PC-9 (cell line): Measurements from ENCODE around the gene FAM193B. TPM values are rescaled to one million over a fixed set of nuclear protein-coding genes. Genes with fewer than 3 reads are reported as not detected.

Source experiments
- BruUV-seq: library from RNA; stranded (reverse); fragments of 400-500 nt; replicated peaks from 2 replicates; lab custom pipeline; 2021; lab: Mats Ljungman, UMichigan
- CTCF ChIA-PET: fragments of 300-600 bp; sonication (Branson Sonifier 250); formaldehyde crosslinking; loops from one replicate; lab custom pipeline; 2022; ENCODE audit warnings: antibody characterized with exemption; lab: Charles Lee
- POLR2A ChIA-PET: fragments of 300-600 bp; sonication (Branson Sonifier 250); formaldehyde crosslinking; loops from one replicate; lab custom pipeline; 2022; ENCODE audit warnings: antibody characterized with exemption; ENCODE audit not compliant: unreplicated experiment; lab: Charles Lee
- DNase-seq, 2 experiments: peaks; one replicate each; pipeline versions ENCODE4 v3.0.0 to v3.0.0-alpha.2; 2015 to 2022; ENCODE audit warnings: mixed read lengths in 1 of 2
- H2AFZ ChIP-seq: fragments of 200-600 bp; sonication (generic); 2 replicates; pipeline ENCODE4 v1.8.1; 2017; ENCODE audit warnings: antibody characterized with exemption
- H3F3A ChIP-seq: fragments of 200-600 bp; sonication (generic); 2 replicates; pipeline ENCODE4 v1.8.1; 2017; ENCODE audit warnings: antibody characterized with exemption, mild to moderate bottlenecking, low read depth; ENCODE audit not compliant: insufficient read depth
- H3K27ac ChIP-seq: fragments of 200-600 bp; sonication (generic); 2 replicates; pipeline ENCODE4 v1.6.1; 2016; ENCODE audit warnings: mixed run types
- H3K27me3 ChIP-seq: fragments of 200-600 bp; sonication (generic); 2 replicates; pipeline ENCODE4 v1.6.1; 2016; ENCODE audit warnings: low read depth, mixed run types; ENCODE audit not compliant: insufficient read depth
- H3K36me3 ChIP-seq: fragments of 200-600 bp; sonication (generic); 2 replicates; pipeline ENCODE4 v1.6.1; 2016; ENCODE audit warnings: low read depth, mixed run types
- H3K4me1 ChIP-seq: fragments of 200-600 bp; sonication (generic); replicated peaks from 2 replicates; pipeline ENCODE4 v1.6.1; 2016; ENCODE audit warnings: mixed run types; ENCODE audit not compliant: insufficient read depth
- H3K4me2 ChIP-seq: fragments of 200-600 bp; sonication (generic); 2 replicates; pipeline ENCODE4 v1.6.1; 2017; ENCODE audit warnings: mixed run types
- H3K4me3 ChIP-seq: fragments of 200-600 bp; sonication (generic); 2 replicates; pipeline ENCODE4 v1.6.1; 2016; ENCODE audit warnings: mixed run types
- H3K79me2 ChIP-seq: fragments of 200-600 bp; sonication (generic); 2 replicates; pipeline ENCODE4 v1.6.1; 2017; ENCODE audit warnings: low read depth, mixed run types
- H3K9me2 ChIP-seq: fragments of 200-600 bp; sonication (generic); 2 replicates; pipeline ENCODE4 v1.8.1; 2017; ENCODE audit warnings: mild to moderate bottlenecking; ENCODE audit not compliant: insufficient read depth
- H3K9me3 ChIP-seq: fragments of 200-600 bp; sonication (generic); 2 replicates; pipeline ENCODE4 v1.8.1; 2016; ENCODE audit warnings: low read depth; ENCODE audit not compliant: insufficient read depth
- H4K20me1 ChIP-seq: fragments of 200-600 bp; sonication (generic); 2 replicates; pipeline ENCODE4 v1.8.1; 2017; ENCODE audit not compliant: insufficient read depth
- EZH2 ChIP-seq: fragments of 200-600 bp; sonication (generic); IDR thresholded peaks from 2 replicates; pipeline ENCODE4 v1.8.0; 2017; ENCODE audit warnings: antibody characterized with exemption, low read depth
- intact Hi-C: fragments of 100-400 bp; cut with micrococcal nuclease; formaldehyde crosslinking; loops from one replicate; pipeline ENCODE4 v1.10.0; 2022; ENCODE audit not compliant: unreplicated experiment
- total RNA-seq: library from RNA; stranded (reverse); gene quantifications from 2 replicates; pipeline ENCODE4 v1.2.3, GENCODE V29; 2021
- TF ChIP-seq, protein P1 (sequence below): fragments of 200-600 bp; sonication (generic); conservative IDR thresholded peaks from 2 replicates; pipeline ENCODE4 v1.6.1; 2017; ENCODE audit warnings: mixed run types, antibody characterized with exemption, mild to moderate bottlenecking, moderate library complexity

Gene FAM193B
- total RNA-seq, 1 experiment from 2014 or later: 70.4 TPM

- TF ChIP-seq EZH2: no peak
- TF ChIP-seq, protein P1, sequence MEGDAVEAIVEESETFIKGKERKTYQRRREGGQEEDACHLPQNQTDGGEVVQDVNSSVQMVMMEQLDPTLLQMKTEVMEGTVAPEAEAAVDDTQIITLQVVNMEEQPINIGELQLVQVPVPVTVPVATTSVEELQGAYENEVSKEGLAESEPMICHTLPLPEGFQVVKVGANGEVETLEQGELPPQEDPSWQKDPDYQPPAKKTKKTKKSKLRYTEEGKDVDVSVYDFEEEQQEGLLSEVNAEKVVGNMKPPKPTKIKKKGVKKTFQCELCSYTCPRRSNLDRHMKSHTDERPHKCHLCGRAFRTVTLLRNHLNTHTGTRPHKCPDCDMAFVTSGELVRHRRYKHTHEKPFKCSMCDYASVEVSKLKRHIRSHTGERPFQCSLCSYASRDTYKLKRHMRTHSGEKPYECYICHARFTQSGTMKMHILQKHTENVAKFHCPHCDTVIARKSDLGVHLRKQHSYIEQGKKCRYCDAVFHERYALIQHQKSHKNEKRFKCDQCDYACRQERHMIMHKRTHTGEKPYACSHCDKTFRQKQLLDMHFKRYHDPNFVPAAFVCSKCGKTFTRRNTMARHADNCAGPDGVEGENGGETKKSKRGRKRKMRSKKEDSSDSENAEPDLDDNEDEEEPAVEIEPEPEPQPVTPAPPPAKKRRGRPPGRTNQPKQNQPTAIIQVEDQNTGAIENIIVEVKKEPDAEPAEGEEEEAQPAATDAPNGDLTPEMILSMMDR: no peak
- no peaks in the 10 kb centered on the region for H4K20me1 ChIP-seq
- H3K9me3 ChIP-seq: no peaks in the 10 kb centered on the region
- H2AFZ ChIP-seq: no peak within 1 kb of the TSS
- no peak within 1 kb of the TSS for H3K4me3 ChIP-seq
- H3K4me2 ChIP-seq: no peak within 1 kb of the TSS
- no peaks in the 10 kb centered on the region for H3K4me1 ChIP-seq
- DNase-seq: no peak
- no peak within 1 kb of the TSS for H3K27ac ChIP-seq
- intact Hi-C loops: no loop called here
- BruUV-seq: no TSS peak
- no peaks in the 10 kb centered on the region for H3K79me2 ChIP-seq
- ChIA-PET POLR2A (no interaction called here), CTCF (no interaction called here)
- H3F3A ChIP-seq: no peaks in the 10 kb centered on the region
- no peaks in the 10 kb centered on the region for H3K9me2 ChIP-seq
- no peaks in the 10 kb centered on the region for H3K36me3 ChIP-seq
- H3K27me3 ChIP-seq: no peaks in the 10 kb centered on the region
Measured at GRCh38 chr5:177509381-177509951, 44.9 kb downstream of the FAM193B start, which contains the start of gene DOK3. Gene DOK3 (minus strand): TSS chr5:177509826. CDS start chr5:177509540, 286 bp downstream.

GRCh38 chr5:177508837-177509236, 45.5 kb downstream of the FAM193B start:
- H3K27ac ChIP-seq: no peak overlapping the region
- intact Hi-C loops: no loop called here
- no peaks in the 10 kb centered on the region for H3K9me3 ChIP-seq
- TF ChIP-seq, protein P1: no peak
- TF ChIP-seq EZH2: no peak
- no peak overlapping the region for H2AFZ ChIP-seq
- no peaks in the 10 kb centered on the region for H3K79me2 ChIP-seq
- no peaks in the 10 kb centered on the region for H3K36me3 ChIP-seq
- ChIA-PET CTCF (no interaction called here), POLR2A (no interaction called here)
- no peak overlapping the region for H3K4me2 ChIP-seq
- no peaks in the 10 kb centered on the region for H3K4me1 ChIP-seq
- DNase-seq: no peak
- no TSS peak for BruUV-seq
- no peaks in the 10 kb centered on the region for H3F3A ChIP-seq
- no peaks in the 10 kb centered on the region for H3K9me2 ChIP-seq
- H4K20me1 ChIP-seq: no peaks in the 10 kb centered on the region
- H3K27me3 ChIP-seq: no peaks in the 10 kb centered on the region
- no peak overlapping the region for H3K4me3 ChIP-seq

DNA sequence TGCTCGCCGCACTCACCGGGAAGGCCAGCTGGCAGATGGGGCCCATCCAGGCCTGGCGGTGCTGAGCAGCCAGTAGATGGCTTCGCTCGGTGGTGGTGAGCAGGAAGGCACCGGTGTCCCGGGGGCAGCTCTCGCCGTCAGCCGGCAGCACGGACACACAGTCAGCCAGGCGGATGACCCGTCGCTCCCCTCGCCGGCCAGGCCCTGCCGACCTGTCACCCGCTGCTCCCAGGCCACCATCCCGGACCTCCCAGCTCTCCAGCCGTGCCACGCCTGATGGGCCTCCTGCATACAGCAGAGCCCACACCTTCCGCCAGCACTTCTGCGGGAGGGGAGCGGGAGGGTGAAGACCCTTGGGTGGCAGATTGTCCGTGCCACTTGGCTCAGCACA, 46.1 kb downstream of the FAM193B start:
- intact Hi-C loops: no loop called here
- no peaks in the 10 kb centered on the region for H4K20me1 ChIP-seq
- no peak for DNase-seq
- H3K4me3 ChIP-seq: no peak overlapping the region
- H3K27me3 ChIP-seq: no peaks in the 10 kb centered on the region
- no TSS peak for BruUV-seq
- TF ChIP-seq, protein P1: no peak
- no peak for TF ChIP-seq EZH2
- H3K4me2 ChIP-seq: no peak overlapping the region
- ChIA-PET POLR2A (no interaction called here), CTCF (no interaction called here)
- no peaks in the 10 kb centered on the region for H3K4me1 ChIP-seq
- no peaks in the 10 kb centered on the region for H3K9me2 ChIP-seq
- no peaks in the 10 kb centered on the region for H3K36me3 ChIP-seq
- no peaks in the 10 kb centered on the region for H3K79me2 ChIP-seq
- no peak overlapping the region for H2AFZ ChIP-seq
- H3K27ac ChIP-seq: no peak overlapping the region
- no peaks in the 10 kb centered on the region for H3F3A ChIP-seq
- no peaks in the 10 kb centered on the region for H3K9me3 ChIP-seq
